ENCODE data around the gene BEND5. TPM values are rescaled to one million over a fixed set of nuclear protein-coding genes. Genes with fewer than 3 reads are reported as not detected.

BEND5 gene
- total and polyA plus RNA-seq, 12 donors, result 1.2 to 9.1 (median 4.3) TPM

GRCh38 chr1:48746906-48747305 is 29.8 kb downstream of the BEND5 start:
- H3K4me1 ChIP-seq, result peaks cover 0 to 3% (median 0%) of the 10 kb centered on the region in 9 donors
- intact Hi-C loops (cut with DNase I), result no loop called here
- TF ChIP-seq CTCF (IDR thresholded peaks at IDR 0.05), result no peak
- 85 to 90% methylated on average over 5 of the region's 5 CpGs for WGBS, 2 donors
- H3K27me3 ChIP-seq, result no peaks in the 10 kb centered on the region
- ATAC-seq (no peak), DNase-seq (no peak)
- no peak overlapping the region for H3K4me3 ChIP-seq
- H3K9me3 ChIP-seq, result no peaks in the 10 kb centered on the region
- H3K36me3 ChIP-seq, result peaks cover 0 to 72% (median 0%) of the 10 kb centered on the region in 9 donors
- no peak overlapping the region for H3K27ac ChIP-seq

- ATAC-seq (no peak), DNase-seq (no peak)
- Histone ChIP-seq H3K4me3 (no peak overlapping the region), H3K27ac (no peak overlapping the region), H3K36me3 (peaks cover 0 to 76% (median 3%) of the 10 kb centered on the region in 9 donors), H3K4me1 (no peaks in the 10 kb centered on the region), H3K9me3 (no peaks in the 10 kb centered on the region), H3K27me3 (no peaks in the 10 kb centered on the region)
- intact Hi-C loops (cut with DNase I), result no loop called here
- WGBS, 2 donors, result 95 to 97% methylated on average over 2 of the region's 2 CpGs
- TF ChIP-seq CTCF (IDR thresholded peaks at IDR 0.05), result no peak
Measured at GRCh38 chr1:48744032-48744431, 32.7 kb downstream of the BEND5 start.

- intact Hi-C loops (cut with DNase I), result no loop called here
- Histone ChIP-seq H3K36me3 (peaks cover 0 to 75% (median 3%) of the 10 kb centered on the region in 9 donors), H3K4me1 (no peaks in the 10 kb centered on the region), H3K9me3 (no peaks in the 10 kb centered on the region), H3K27ac (no peak overlapping the region), H3K4me3 (no peak overlapping the region), H3K27me3 (no peaks in the 10 kb centered on the region)
- no peak for ATAC-seq
- no peak for DNase-seq
- TF ChIP-seq CTCF (IDR thresholded peaks at IDR 0.05), result no peak
Measured at GRCh38 chr1:48743480-48743879, 33.2 kb downstream of the BEND5 start.

DNA sequence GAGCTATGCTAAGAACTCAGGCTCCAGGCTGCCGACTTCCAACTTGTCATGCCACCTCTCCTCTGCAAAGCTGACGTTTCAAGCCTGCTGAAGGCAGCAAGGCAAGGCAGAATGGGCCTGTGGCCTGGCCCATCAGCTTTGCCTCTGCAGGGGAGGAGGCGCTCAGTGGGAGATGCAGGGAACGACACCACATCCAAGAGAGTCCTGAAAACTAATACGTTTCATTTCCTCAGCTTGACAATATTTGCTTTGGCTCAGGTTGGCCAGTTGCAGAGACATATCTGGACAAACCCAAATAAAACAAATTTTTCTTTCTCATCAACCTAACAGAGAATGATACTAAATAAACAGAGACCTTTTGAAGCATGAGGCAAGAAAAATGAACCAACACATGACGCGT is 35.3 kb downstream of the BEND5 start:
- H3K4me3 ChIP-seq, result no peak overlapping the region
- H3K27me3 ChIP-seq, result no peaks in the 10 kb centered on the region
- intact Hi-C loops (cut with DNase I), result no loop called here
- no peak overlapping the region for H3K27ac ChIP-seq
- H3K9me3 ChIP-seq, result no peaks in the 10 kb centered on the region
- no peak for ATAC-seq
- TF ChIP-seq CTCF (IDR thresholded peaks at IDR 0.05), result no peak
- no peak for DNase-seq
- H3K36me3 ChIP-seq, result peaks cover 0 to 77% (median 4%) of the 10 kb centered on the region in 9 donors
- no peaks in the 10 kb centered on the region for H3K4me1 ChIP-seq
- 85 to 88% methylated on average over 7 of the region's 7 CpGs for WGBS, 2 donors

Measured in heart right ventricle (tissue), 16 donors.